Prostate gland (tissue), 2 donors: ENCODE data around the gene ENO2.

ENCODE experiments used
- POLR2A ChIP-seq: fragments of 450-650 bp; IDR thresholded peaks from one replicate; pipeline ENCODE4 v1.6.1; 2016; ENCODE audit warnings: antibody characterized with exemption, mild to moderate bottlenecking
- TF ChIP-seq, protein P1 (sequence below), 4 experiments: fragments of 200-600 bp in 2 of 4; fragments of 450-650 bp in 2 of 4; sonication (generic) in 2 of 4; IDR thresholded peaks; 1 replicate in 3 of 4; 2 replicates in 1 of 4; pipeline ENCODE4 v1.5.1; 2016 to 2019; ENCODE audit warnings: antibody characterized with exemption in 4 of 4, mild to moderate bottlenecking in 2 of 4, moderate library complexity in 2 of 4

DNA sequence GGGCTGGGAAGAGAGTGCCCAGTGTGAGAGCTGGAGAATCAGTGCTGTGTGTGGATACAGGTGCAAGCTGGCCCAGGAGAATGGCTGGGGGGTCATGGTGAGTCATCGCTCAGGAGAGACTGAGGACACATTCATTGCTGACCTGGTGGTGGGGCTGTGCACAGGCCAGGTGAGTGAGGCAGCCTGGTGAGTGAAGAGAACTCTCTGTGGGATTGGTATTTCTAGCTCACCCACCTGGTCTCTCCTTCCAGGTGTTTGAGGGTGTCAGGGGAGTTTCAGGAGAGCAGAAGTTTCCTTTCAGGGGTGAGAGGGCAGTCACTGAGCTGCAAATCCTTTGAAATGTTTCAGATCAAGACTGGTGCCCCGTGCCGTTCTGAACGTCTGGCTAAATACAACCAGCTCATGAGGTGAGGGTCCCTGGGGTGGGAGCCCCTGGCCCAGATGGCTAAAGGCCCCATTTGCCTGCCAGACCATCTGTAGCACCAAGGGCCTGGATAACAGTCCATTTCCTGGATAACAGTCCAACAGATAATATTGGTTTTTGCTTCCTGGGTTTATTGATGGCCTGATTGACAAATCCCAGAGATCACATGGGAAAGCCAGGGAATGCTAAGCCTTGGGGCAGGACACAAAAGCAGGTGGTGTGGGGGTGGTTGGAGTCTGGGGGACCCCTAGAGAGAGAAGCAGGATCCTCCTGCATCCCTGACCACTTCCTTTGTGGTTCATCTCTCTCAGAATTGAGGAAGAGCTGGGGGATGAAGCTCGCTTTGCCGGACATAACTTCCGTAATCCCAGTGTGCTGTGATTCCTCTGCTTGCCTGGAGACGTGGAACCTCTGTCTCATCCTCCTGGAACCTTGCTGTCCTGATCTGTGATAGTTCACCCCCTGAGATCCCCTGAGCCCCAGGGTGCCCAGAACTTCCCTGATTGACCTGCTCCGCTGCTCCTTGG is 7.9 kb downstream of the ENO2 start:
- TF ChIP-seq, protein P1, sequence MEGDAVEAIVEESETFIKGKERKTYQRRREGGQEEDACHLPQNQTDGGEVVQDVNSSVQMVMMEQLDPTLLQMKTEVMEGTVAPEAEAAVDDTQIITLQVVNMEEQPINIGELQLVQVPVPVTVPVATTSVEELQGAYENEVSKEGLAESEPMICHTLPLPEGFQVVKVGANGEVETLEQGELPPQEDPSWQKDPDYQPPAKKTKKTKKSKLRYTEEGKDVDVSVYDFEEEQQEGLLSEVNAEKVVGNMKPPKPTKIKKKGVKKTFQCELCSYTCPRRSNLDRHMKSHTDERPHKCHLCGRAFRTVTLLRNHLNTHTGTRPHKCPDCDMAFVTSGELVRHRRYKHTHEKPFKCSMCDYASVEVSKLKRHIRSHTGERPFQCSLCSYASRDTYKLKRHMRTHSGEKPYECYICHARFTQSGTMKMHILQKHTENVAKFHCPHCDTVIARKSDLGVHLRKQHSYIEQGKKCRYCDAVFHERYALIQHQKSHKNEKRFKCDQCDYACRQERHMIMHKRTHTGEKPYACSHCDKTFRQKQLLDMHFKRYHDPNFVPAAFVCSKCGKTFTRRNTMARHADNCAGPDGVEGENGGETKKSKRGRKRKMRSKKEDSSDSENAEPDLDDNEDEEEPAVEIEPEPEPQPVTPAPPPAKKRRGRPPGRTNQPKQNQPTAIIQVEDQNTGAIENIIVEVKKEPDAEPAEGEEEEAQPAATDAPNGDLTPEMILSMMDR (IDR thresholded peaks at IDR 0.05): no peak
- TF ChIP-seq POLR2A: no peak
